ENCODE measurements around the gene PACSIN2. TPM values are rescaled to one million over a fixed set of nuclear protein-coding genes. Genes with fewer than 3 reads are reported as not detected.

PACSIN2 gene
- total and polyA plus RNA-seq, 2 of the 13 experiments (the other 11 are each of a cell fraction or from before 2014, with no cell fraction given), result 54.1 to 68.8 TPM

DNA sequence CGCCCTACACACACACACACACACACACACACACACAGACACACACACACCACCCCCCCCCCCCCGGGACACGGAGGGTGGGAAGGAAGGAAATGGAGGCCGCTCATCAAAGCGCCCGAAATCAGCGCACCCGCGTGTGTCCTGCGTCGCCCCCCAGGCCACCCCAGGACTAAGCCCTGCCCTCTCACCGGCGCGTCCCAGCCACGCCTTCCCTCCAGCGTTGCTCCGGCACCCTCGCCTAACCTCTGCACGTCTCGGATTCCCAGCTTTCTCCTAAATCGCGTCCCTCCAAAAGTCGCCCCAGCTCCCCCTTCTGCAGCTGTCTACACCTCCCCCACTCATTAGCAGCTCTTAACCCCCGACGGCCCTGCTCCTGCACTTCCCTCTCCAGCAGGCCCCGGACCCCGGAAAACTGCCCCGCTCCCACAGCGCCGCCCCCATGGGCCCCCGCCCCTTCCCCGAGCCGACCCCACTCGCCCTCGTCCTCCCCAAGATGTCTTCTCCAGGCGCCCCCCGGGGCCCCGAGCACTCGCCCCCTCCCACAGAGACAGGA is 557 bp downstream of the PACSIN2 start (continued):
- TF ChIP-seq, protein P1, sequence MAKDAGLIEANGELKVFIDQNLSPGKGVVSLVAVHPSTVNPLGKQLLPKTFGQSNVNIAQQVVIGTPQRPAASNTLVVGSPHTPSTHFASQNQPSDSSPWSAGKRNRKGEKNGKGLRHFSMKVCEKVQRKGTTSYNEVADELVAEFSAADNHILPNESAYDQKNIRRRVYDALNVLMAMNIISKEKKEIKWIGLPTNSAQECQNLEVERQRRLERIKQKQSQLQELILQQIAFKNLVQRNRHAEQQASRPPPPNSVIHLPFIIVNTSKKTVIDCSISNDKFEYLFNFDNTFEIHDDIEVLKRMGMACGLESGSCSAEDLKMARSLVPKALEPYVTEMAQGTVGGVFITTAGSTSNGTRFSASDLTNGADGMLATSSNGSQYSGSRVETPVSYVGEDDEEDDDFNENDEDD (CRISPR knock-in tag; IDR thresholded peaks at IDR 0.05; ENCODE audit: borderline replicate concordance), result peak; percentile 33; the same call in 1 of the 2 replicates
- no peak for TF ChIP-seq ZNF891 (CRISPR knock-in tag; IDR thresholded peaks at IDR 0.05)
- TF ChIP-seq, protein P2, sequence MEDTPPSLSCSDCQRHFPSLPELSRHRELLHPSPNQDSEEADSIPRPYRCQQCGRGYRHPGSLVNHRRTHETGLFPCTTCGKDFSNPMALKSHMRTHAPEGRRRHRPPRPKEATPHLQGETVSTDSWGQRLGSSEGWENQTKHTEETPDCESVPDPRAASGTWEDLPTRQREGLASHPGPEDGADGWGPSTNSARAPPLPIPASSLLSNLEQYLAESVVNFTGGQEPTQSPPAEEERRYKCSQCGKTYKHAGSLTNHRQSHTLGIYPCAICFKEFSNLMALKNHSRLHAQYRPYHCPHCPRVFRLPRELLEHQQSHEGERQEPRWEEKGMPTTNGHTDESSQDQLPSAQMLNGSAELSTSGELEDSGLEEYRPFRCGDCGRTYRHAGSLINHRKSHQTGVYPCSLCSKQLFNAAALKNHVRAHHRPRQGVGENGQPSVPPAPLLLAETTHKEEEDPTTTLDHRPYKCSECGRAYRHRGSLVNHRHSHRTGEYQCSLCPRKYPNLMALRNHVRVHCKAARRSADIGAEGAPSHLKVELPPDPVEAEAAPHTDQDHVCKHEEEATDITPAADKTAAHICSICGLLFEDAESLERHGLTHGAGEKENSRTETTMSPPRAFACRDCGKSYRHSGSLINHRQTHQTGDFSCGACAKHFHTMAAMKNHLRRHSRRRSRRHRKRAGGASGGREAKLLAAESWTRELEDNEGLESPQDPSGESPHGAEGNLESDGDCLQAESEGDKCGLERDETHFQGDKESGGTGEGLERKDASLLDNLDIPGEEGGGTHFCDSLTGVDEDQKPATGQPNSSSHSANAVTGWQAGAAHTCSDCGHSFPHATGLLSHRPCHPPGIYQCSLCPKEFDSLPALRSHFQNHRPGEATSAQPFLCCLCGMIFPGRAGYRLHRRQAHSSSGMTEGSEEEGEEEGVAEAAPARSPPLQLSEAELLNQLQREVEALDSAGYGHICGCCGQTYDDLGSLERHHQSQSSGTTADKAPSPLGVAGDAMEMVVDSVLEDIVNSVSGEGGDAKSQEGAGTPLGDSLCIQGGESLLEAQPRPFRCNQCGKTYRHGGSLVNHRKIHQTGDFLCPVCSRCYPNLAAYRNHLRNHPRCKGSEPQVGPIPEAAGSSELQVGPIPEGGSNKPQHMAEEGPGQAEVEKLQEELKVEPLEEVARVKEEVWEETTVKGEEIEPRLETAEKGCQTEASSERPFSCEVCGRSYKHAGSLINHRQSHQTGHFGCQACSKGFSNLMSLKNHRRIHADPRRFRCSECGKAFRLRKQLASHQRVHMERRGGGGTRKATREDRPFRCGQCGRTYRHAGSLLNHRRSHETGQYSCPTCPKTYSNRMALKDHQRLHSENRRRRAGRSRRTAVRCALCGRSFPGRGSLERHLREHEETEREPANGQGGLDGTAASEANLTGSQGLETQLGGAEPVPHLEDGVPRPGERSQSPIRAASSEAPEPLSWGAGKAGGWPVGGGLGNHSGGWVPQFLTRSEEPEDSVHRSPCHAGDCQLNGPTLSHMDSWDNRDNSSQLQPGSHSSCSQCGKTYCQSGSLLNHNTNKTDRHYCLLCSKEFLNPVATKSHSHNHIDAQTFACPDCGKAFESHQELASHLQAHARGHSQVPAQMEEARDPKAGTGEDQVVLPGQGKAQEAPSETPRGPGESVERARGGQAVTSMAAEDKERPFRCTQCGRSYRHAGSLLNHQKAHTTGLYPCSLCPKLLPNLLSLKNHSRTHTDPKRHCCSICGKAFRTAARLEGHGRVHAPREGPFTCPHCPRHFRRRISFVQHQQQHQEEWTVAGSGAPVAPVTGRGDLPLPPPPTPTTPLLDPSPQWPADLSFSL (CRISPR knock-in tag; IDR thresholded peaks at IDR 0.05), result no peak
- TF ChIP-seq AGO2 (optimal IDR thresholded peaks at IDR 0.05; ENCODE audit: low read depth, low read length), result peak; percentile 51
- TF ChIP-seq, protein P3, sequence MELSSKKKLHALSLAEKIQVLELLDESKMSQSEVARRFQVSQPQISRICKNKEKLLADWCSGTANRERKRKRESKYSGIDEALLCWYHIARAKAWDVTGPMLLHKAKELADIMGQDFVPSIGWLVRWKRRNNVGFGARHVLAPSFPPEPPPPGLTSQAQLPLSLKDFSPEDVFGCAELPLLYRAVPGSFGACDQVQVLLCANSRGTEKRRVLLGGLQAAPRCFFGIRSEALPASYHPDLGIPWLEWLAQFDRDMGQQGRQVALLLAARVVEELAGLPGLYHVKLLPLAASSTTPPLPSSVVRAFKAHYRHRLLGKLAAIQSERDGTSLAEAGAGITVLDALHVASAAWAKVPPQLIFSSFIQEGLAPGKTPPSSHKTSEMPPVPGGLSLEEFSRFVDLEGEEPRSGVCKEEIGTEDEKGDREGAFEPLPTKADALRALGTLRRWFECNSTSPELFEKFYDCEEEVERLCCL (CRISPR knock-in tag; IDR thresholded peaks at IDR 0.05; ENCODE audit: borderline replicate concordance), result no peak
- TF ChIP-seq, protein P4, sequence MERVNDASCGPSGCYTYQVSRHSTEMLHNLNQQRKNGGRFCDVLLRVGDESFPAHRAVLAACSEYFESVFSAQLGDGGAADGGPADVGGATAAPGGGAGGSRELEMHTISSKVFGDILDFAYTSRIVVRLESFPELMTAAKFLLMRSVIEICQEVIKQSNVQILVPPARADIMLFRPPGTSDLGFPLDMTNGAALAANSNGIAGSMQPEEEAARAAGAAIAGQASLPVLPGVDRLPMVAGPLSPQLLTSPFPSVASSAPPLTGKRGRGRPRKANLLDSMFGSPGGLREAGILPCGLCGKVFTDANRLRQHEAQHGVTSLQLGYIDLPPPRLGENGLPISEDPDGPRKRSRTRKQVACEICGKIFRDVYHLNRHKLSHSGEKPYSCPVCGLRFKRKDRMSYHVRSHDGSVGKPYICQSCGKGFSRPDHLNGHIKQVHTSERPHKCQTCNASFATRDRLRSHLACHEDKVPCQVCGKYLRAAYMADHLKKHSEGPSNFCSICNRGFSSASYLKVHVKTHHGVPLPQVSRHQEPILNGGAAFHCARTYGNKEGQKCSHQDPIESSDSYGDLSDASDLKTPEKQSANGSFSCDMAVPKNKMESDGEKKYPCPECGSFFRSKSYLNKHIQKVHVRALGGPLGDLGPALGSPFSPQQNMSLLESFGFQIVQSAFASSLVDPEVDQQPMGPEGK (CRISPR knock-in tag; IDR thresholded peaks at IDR 0.05), result peak; percentile 88
- TF ChIP-seq ZNF451 (CRISPR knock-in tag; IDR thresholded peaks at IDR 0.05), result no peak
- TF ChIP-seq ZNF768 (CRISPR knock-in tag; IDR thresholded peaks at IDR 0.05), result peak; percentile 52; the same call in 1 of the 2 replicates
- no peak for TF ChIP-seq SRF (IDR thresholded peaks at IDR 0.05; ENCODE audit: low read depth, low read length)
- TF ChIP-seq, protein P5, sequence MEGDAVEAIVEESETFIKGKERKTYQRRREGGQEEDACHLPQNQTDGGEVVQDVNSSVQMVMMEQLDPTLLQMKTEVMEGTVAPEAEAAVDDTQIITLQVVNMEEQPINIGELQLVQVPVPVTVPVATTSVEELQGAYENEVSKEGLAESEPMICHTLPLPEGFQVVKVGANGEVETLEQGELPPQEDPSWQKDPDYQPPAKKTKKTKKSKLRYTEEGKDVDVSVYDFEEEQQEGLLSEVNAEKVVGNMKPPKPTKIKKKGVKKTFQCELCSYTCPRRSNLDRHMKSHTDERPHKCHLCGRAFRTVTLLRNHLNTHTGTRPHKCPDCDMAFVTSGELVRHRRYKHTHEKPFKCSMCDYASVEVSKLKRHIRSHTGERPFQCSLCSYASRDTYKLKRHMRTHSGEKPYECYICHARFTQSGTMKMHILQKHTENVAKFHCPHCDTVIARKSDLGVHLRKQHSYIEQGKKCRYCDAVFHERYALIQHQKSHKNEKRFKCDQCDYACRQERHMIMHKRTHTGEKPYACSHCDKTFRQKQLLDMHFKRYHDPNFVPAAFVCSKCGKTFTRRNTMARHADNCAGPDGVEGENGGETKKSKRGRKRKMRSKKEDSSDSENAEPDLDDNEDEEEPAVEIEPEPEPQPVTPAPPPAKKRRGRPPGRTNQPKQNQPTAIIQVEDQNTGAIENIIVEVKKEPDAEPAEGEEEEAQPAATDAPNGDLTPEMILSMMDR (CRISPR knock-in tag; IDR thresholded peaks at IDR 0.05), result 0 out of 2 replicates have a peak, but pooled peaks have one; percentile 5
